B cell (primary cell): ENCODE results near the gene EIF5. TPM values are rescaled to one million over a fixed set of nuclear protein-coding genes. Genes with fewer than 3 reads are reported as not detected.

Experiments used
- ATAC-seq: fragments of 200-7000 bp; cut with Tn5 transposase; one replicate; pipeline ENCODE4 v1.10.0; 2021; ENCODE audit warnings: low read depth, mild to moderate bottlenecking, moderate number of reproducible peaks, moderate library complexity
- CTCF ChIA-PET: fragments of 350-600 bp; sonication (Branson Sonifier 250); formaldehyde crosslinking; loops from one replicate; lab custom pipeline; 2021; ENCODE audit warnings: antibody characterized with exemption, inconsistent platforms; lab: Charles Lee
- POLR2A ChIA-PET: fragments of 350-600 bp; sonication (Branson Sonifier 250); formaldehyde crosslinking; loops from one replicate; lab custom pipeline; 2021; ENCODE audit warnings: antibody characterized with exemption; lab: Charles Lee
- DNase-seq: peaks from one replicate; pipeline ENCODE4 v3.0.0; 2013
- H2AFZ ChIP-seq: 2 replicates; pipeline ENCODE4 v1.6.1; 2012; ENCODE audit warnings: mild to moderate bottlenecking, low read depth, low read length; ENCODE audit not compliant: insufficient read depth, poor library complexity, severe bottlenecking
- H3K27ac ChIP-seq, 2 donors: 1 replicate in 1 of 2; 2 replicates in 1 of 2; pipeline ENCODE4 v1.5.1; 2012 to 2013; ENCODE audit warnings: low read length in 2 of 2, mild to moderate bottlenecking in 2 of 2, moderate library complexity in 1 of 2
- H3K27me3 ChIP-seq, 4 experiments: fragments of 200-600 bp in 1 of 4; sonication (generic) in 1 of 4; replicated peaks in 1 of 4; 1 replicate in 2 of 4; 2 replicates in 2 of 4; pipeline versions ENCODE4 v1.6.1 to v1.7.0; 2013 to 2016; ENCODE audit warnings: low read length in 3 of 4, mild to moderate bottlenecking in 2 of 4, mixed read lengths in 1 of 4, moderate library complexity in 1 of 4; ENCODE audit not compliant: insufficient read depth in 4 of 4, control insufficient read depth in 3 of 4; ENCODE audit errors: control extremely low read depth in 1 of 4
- H3K36me3 ChIP-seq, 2 experiments: replicated peaks in 1 of 2; 1 replicate in 1 of 2; 2 replicates in 1 of 2; pipeline versions ENCODE4 v1.6.1 to v1.7.1; 2013; ENCODE audit warnings: low read length in 1 of 2; ENCODE audit not compliant: insufficient read depth in 2 of 2, control insufficient read depth in 1 of 2; ENCODE audit errors: control extremely low read depth in 1 of 2, extremely low read depth in 1 of 2
- H3K4me1 ChIP-seq, 2 donors: fragments of 200-600 bp in 1 of 2; sonication (generic) in 1 of 2; 1 replicate in 1 of 2; 2 replicates in 1 of 2; pipeline versions ENCODE4 v1.5.1 to v1.6.1; 2013 to 2017; ENCODE audit warnings: low read length in 2 of 2; ENCODE audit not compliant: control insufficient read depth in 2 of 2, insufficient read depth in 2 of 2
- H3K4me2 ChIP-seq: replicated peaks from 2 replicates; pipeline ENCODE3; 2012; ENCODE audit warnings: mild to moderate bottlenecking, low read depth, low read length; ENCODE audit not compliant: poor library complexity, severe bottlenecking
- H3K4me3 ChIP-seq, 5 experiments: fragments of 200-600 bp in 1 of 5; sonication (generic) in 1 of 5; 1 replicate in 3 of 5; 2 replicates in 2 of 5; pipeline versions ENCODE4 v1.5.1 to v1.7.0; 2011 to 2016; ENCODE audit warnings: low read length in 4 of 5, mild to moderate bottlenecking in 4 of 5, low read depth in 2 of 5, control low read depth in 1 of 5, moderate library complexity in 1 of 5; ENCODE audit not compliant: insufficient read depth in 1 of 5; ENCODE audit errors: control extremely low read depth in 1 of 5, extremely low read depth in 1 of 5
- H3K79me2 ChIP-seq: fragments of 200-600 bp; sonication (generic); one replicate; pipeline ENCODE4 v1.6.0; 2016; ENCODE audit warnings: low read length; ENCODE audit not compliant: control insufficient read depth, insufficient read depth
- H3K9ac ChIP-seq: fragments of 200-600 bp; sonication (generic); 2 replicates; pipeline ENCODE4 v1.6.1; 2017; ENCODE audit warnings: mild to moderate bottlenecking, low read length, moderate library complexity
- H3K9me3 ChIP-seq, 3 donors: one replicate each; pipeline versions ENCODE4 v1.6.1 to v1.7.1; 2013; ENCODE audit warnings: low read length in 2 of 3; ENCODE audit not compliant: control insufficient read depth in 2 of 3, insufficient read depth in 1 of 3; ENCODE audit errors: control extremely low read depth in 1 of 3
- H4K20me1 ChIP-seq: 2 replicates; pipeline ENCODE4 v1.6.0; 2012; ENCODE audit warnings: mild to moderate bottlenecking, low read length; ENCODE audit not compliant: insufficient read depth, control insufficient read depth, poor library complexity, severe bottlenecking
- H3K27ac Mint-ChIP-seq: one replicate; pipeline ENCODE4 v1.8.0; 2021; ENCODE audit warnings: mixed read lengths
- H3K27me3 Mint-ChIP-seq: one replicate; pipeline ENCODE4 v1.8.0; 2021; ENCODE audit warnings: mixed read lengths
- H3K4me1 Mint-ChIP-seq: one replicate; pipeline ENCODE4 v1.8.0; 2021; ENCODE audit warnings: mixed read lengths
- H3K4me3 Mint-ChIP-seq: one replicate; pipeline ENCODE4 v1.8.0; 2021; ENCODE audit warnings: mixed read lengths
- H3K9me3 Mint-ChIP-seq: one replicate; pipeline ENCODE4 v1.8.0; 2022; ENCODE audit warnings: mixed read lengths; ENCODE audit not compliant: insufficient read depth
- CTCF ChIP-seq: fragments of 200-600 bp; IDR thresholded peaks from one replicate; pipeline ENCODE4 v1.8.0; 2022; ENCODE audit warnings: antibody characterized with exemption, mild to moderate bottlenecking
- EZH2 ChIP-seq: IDR thresholded peaks from 2 replicates; pipeline ENCODE4 v1.6.1; 2012; ENCODE audit warnings: borderline replicate concordance, low read depth, mild to moderate bottlenecking, moderate library complexity, low read length; ENCODE audit not compliant: insufficient read depth, poor library complexity, severe bottlenecking
- WGBS: methylation state at CpG from one replicate; pipeline ENCODE4 v1.1.5; 2013; ENCODE audit warnings: missing lambda C conversion rate; ENCODE audit not compliant: insufficient coverage; 5-methylcytosine and 5-hydroxymethylcytosine counted together
- intact Hi-C: fragments of 100-400 bp; cut with micrococcal nuclease; formaldehyde crosslinking; loops from one replicate; pipeline ENCODE4 v1.10.0; 2022
- polyA plus RNA-seq: library from polyadenylated mRNA; depleted of rRNA; stranded (reverse); fragments of >200 nt; gene quantifications from 2 replicates; pipeline ENCODE4 v1.2.3, GENCODE V29; 2012
- small RNA-seq: library from RNA; depleted of rRNA; stranded (forward); fragments of <200 nt; gene quantifications from one replicate; pipeline ENCODE3, GENCODE V24; 2012; ENCODE audit warnings: low replicate concordance, low read depth; ENCODE audit not compliant: insufficient read length
- total RNA-seq, 2 donors: library from RNA; stranded (reverse); fragments of 120-200 nt in 1 of 2; gene quantifications; 1 replicate in 1 of 2; 2 replicates in 1 of 2; pipeline versions ENCODE4 v1.2.3 to v1.2.4, GENCODE V29; 2013 to 2022

Gene EIF5
- total and polyA plus RNA-seq, 2 donors (not counting 1 experiment from before 2014, with no cell fraction given), result 206 to 314 TPM

DNA sequence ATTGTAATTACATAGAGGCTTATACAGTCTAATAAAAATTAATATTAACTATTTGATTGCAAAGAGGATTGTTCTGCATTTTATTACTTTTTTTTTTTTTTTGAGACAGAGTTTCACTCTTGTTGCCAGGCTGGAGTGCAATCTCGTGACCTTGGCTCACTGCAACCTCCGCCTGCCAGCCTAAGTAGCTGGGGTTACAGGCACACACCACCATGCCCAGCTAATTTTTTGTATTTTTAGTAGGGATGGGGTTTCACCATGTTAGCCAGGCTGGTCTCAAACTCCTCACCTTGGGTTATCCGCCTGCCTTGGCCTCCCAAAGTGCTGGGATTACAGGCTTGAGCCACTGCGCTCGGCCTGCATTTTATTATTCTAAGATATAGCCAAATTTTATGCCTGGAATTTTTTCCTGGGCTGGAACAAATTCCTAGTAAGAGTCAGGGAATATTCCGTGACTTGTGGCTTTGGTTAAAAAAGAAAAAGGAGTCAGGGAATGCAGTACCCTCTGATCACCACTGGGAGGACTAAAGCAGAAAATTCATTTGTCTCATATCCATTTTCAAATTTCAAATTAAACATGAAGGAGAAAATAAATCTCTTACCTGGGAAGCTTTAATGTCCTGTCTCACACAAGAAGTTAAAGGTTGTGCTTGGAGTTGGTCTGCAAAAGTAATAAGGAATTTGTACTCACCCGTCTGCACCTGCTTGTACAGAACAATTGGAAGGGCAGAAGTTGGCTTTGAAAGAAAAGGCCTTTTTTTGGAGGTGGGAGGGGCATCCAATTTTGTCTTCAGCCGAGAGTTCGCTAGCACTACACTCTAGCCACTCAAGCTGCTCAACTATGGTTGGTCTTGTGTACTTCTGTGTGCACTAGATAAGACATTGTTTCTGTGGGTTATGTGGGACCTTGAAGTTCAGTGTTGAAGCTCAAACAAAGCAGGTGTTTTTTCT is 59.9 kb downstream of the EIF5 start:
- no peak overlapping the region for H3K4me3 Mint-ChIP-seq
- H3K27me3 Mint-ChIP-seq, result no peaks in the 10 kb centered on the region
- Histone ChIP-seq H3K4me1 (peaks cover 28 to 31% of the 10 kb centered on the region in 2 donors), H3K27ac (no peak overlapping the region), H2AFZ (no peak overlapping the region), H3K4me2 (peak overlapping the region; percentile 49), H4K20me1 (peaks cover 89% of the 10 kb centered on the region), H3K79me2 (peaks cover 99% of the 10 kb centered on the region), H3K4me3 (no peak overlapping the region), H3K9ac (no peak overlapping the region), H3K27me3 (no peaks in the 10 kb centered on the region), H3K36me3 (no peaks in the 10 kb centered on the region), H3K9me3 (no peaks in the 10 kb centered on the region)
- ChIA-PET POLR2A (no interaction called here), CTCF (interaction anchor here (0.8 to 5.3 kb wide), 8 partner anchors 9 to 825 kb away, joined by 3 to 43 read pairs (median 3); no protein-coding TSS in a partner anchor)
- peak; percentile 91 for TF ChIP-seq CTCF
- TF ChIP-seq EZH2, result no peak
- WGBS, result 86% methylated on average over 1 of the region's 9 CpGs
- peak; percentile 44 for DNase-seq
- H3K27ac Mint-ChIP-seq, result no peak overlapping the region
- peaks cover 63% of the 10 kb centered on the region for H3K4me1 Mint-ChIP-seq
- intact Hi-C loops, result loop anchor here (5.0 kb wide), 1 partner anchor 168 kb away; the partner anchor contains the start of genes BAG5 and COA8
- no peaks in the 10 kb centered on the region for H3K9me3 Mint-ChIP-seq
- ATAC-seq, result no peak

Small RNA genes within 50 kb of the gene (small RNA-seq; reads per million reads assigned to genes)
- gene SNORA28, result 1,237 reads per million, percentile 98 among the genes with 10 or more reads in this experiment

Other genes with a start within 250 kb of the EIF5 start
- gene EXOC3L4, start 239.5 kb upstream of the EIF5 start, total RNA-seq, result not detected in 2 replicates
- not detected in 2 replicates for gene EXOC3L4, start 239.5 kb upstream of the EIF5 start, polyA plus RNA-seq
- gene TNFAIP2, start 210.8 kb upstream of the EIF5 start, total RNA-seq, result 1.5 and 1.9 TPM in 2 replicates
- gene TNFAIP2, start 210.8 kb upstream of the EIF5 start, polyA plus RNA-seq, result 9.0 and 11.8 TPM in 2 replicates
- gene MARK3, start 51.2 kb downstream of the EIF5 start, total RNA-seq, result 139 and 142 TPM in 2 replicates
- 73.0 and 107 TPM in 2 replicates for gene MARK3, start 51.2 kb downstream of the EIF5 start, polyA plus RNA-seq
- 3.1 and 5.8 TPM in 2 replicates for gene CKB, start 188.6 kb downstream of the EIF5 start, total RNA-seq
- 4.7 and 11.7 TPM in 2 replicates for gene CKB, start 188.6 kb downstream of the EIF5 start, polyA plus RNA-seq
- gene TRMT61A, start 195.0 kb downstream of the EIF5 start, total RNA-seq, result 9.5 and 12.3 TPM in 2 replicates
- 12.6 and 18.4 TPM in 2 replicates for gene TRMT61A, start 195.0 kb downstream of the EIF5 start, polyA plus RNA-seq
- 31.6 and 33.3 TPM in 2 replicates for gene BAG5, start 228.4 kb downstream of the EIF5 start, total RNA-seq
- gene BAG5, start 228.4 kb downstream of the EIF5 start, polyA plus RNA-seq, result 7.4 and 12.7 TPM in 2 replicates
- 24.9 and 31.3 TPM in 2 replicates for gene COA8, start 228.7 kb downstream of the EIF5 start, total RNA-seq
- 6.3 and 7.5 TPM in 2 replicates for gene COA8, start 228.7 kb downstream of the EIF5 start, polyA plus RNA-seq